ENCODE results near the gene LTBP2. TPM values are rescaled to one million over a fixed set of nuclear protein-coding genes. Genes with fewer than 3 reads are reported as not detected.
A peak's percentile ranks its signal among the peaks of the same experiment; 100 is the strongest.

The LTBP2 gene
- total RNA-seq, 1 donor = 493 TPM

- TF ChIP-seq CTCF (IDR thresholded peaks at IDR 0.05; ENCODE audit: extremely low read depth, low read depth, low read length) = no peak
- H3K9me3 ChIP-seq (ENCODE audit: low read depth, low read length) = no peaks in the 10 kb centered on the region
- H4K20me1 ChIP-seq (ENCODE audit: insufficient read depth, low read length) = no peaks in the 10 kb centered on the region
- H3K27me3 ChIP-seq (ENCODE audit: insufficient read depth, low read length) = no peaks in the 10 kb centered on the region
- H3K4me2 ChIP-seq (ENCODE audit: insufficient read depth, low read length) = no peak overlapping the region
- DNase-seq (ENCODE audit: insufficient read length, low spot score, missing footprints) = peak; percentile 90
- H3K79me2 ChIP-seq (ENCODE audit: insufficient read depth, low read length) = no peaks in the 10 kb centered on the region
- H2AFZ ChIP-seq (ENCODE audit: low read length) = no peak overlapping the region
- H3K4me3 ChIP-seq (ENCODE audit: insufficient read depth, low read length) = no peak overlapping the region
- no peak overlapping the region for H3K27ac ChIP-seq (ENCODE audit: low read depth, low read length)
- H3K4me1 ChIP-seq (ENCODE audit: insufficient read depth, low read length) = peaks cover 24% of the 10 kb centered on the region
- peaks cover 78% of the 10 kb centered on the region for H3K36me3 ChIP-seq (ENCODE audit: insufficient read depth, low read length)
These were observed 92.5 kb downstream of the LTBP2 start for GRCh38 chr14:74519316-74520074.

GRCh38 chr14:74518221-74518620 is 93.8 kb downstream of the LTBP2 start:
- Histone ChIP-seq H2AFZ (ENCODE audit: low read length) (no peak overlapping the region), H3K27me3 (ENCODE audit: insufficient read depth, low read length) (no peaks in the 10 kb centered on the region), H3K36me3 (ENCODE audit: insufficient read depth, low read length) (peaks cover 81% of the 10 kb centered on the region), H3K4me2 (ENCODE audit: insufficient read depth, low read length) (no peak overlapping the region), H3K27ac (ENCODE audit: low read depth, low read length) (peak overlapping the region; percentile 6), H3K9me3 (ENCODE audit: low read depth, low read length) (no peaks in the 10 kb centered on the region), H4K20me1 (ENCODE audit: insufficient read depth, low read length) (no peaks in the 10 kb centered on the region), H3K79me2 (ENCODE audit: insufficient read depth, low read length) (no peaks in the 10 kb centered on the region), H3K4me3 (ENCODE audit: insufficient read depth, low read length) (no peak overlapping the region), H3K4me1 (ENCODE audit: insufficient read depth, low read length) (peaks cover 31% of the 10 kb centered on the region)
- DNase-seq (ENCODE audit: insufficient read length, low spot score, missing footprints) = peak; percentile 31
- TF ChIP-seq CTCF (IDR thresholded peaks at IDR 0.05; ENCODE audit: extremely low read depth, low read depth, low read length) = no peak

GRCh38 chr14:74517731-74518130 is 94.3 kb downstream of the LTBP2 start:
- H3K36me3 ChIP-seq (ENCODE audit: insufficient read depth, low read length) = peaks cover 81% of the 10 kb centered on the region
- H3K27ac ChIP-seq (ENCODE audit: low read depth, low read length) = peak overlapping the region; percentile 6
- no peak overlapping the region for H2AFZ ChIP-seq (ENCODE audit: low read length)
- TF ChIP-seq CTCF (IDR thresholded peaks at IDR 0.05; ENCODE audit: extremely low read depth, low read depth, low read length) = no peak
- H3K27me3 ChIP-seq (ENCODE audit: insufficient read depth, low read length) = no peaks in the 10 kb centered on the region
- H4K20me1 ChIP-seq (ENCODE audit: insufficient read depth, low read length) = no peaks in the 10 kb centered on the region
- H3K79me2 ChIP-seq (ENCODE audit: insufficient read depth, low read length) = no peaks in the 10 kb centered on the region
- H3K4me2 ChIP-seq (ENCODE audit: insufficient read depth, low read length) = no peak overlapping the region
- H3K9me3 ChIP-seq (ENCODE audit: low read depth, low read length) = no peaks in the 10 kb centered on the region
- no peak overlapping the region for H3K4me3 ChIP-seq (ENCODE audit: insufficient read depth, low read length)
- H3K4me1 ChIP-seq (ENCODE audit: insufficient read depth, low read length) = peaks cover 36% of the 10 kb centered on the region
- DNase-seq (ENCODE audit: insufficient read length, low spot score, missing footprints) = peak; percentile 70

- Histone ChIP-seq H3K4me1 (ENCODE audit: insufficient read depth, low read length) (peaks cover 47% of the 10 kb centered on the region), H3K27ac (ENCODE audit: low read depth, low read length) (peak overlapping the region; percentile 32), H2AFZ (ENCODE audit: low read length) (no peak overlapping the region), H3K79me2 (ENCODE audit: insufficient read depth, low read length) (no peaks in the 10 kb centered on the region), H3K36me3 (ENCODE audit: insufficient read depth, low read length) (peaks cover 81% of the 10 kb centered on the region), H3K9me3 (ENCODE audit: low read depth, low read length) (no peaks in the 10 kb centered on the region), H4K20me1 (ENCODE audit: insufficient read depth, low read length) (no peaks in the 10 kb centered on the region), H3K27me3 (ENCODE audit: insufficient read depth, low read length) (no peaks in the 10 kb centered on the region), H3K4me2 (ENCODE audit: insufficient read depth, low read length) (no peak overlapping the region), H3K4me3 (ENCODE audit: insufficient read depth, low read length) (no peak overlapping the region)
- peak; percentile 75 for DNase-seq (ENCODE audit: insufficient read length, low spot score, missing footprints)
- TF ChIP-seq CTCF (IDR thresholded peaks at IDR 0.05; ENCODE audit: extremely low read depth, low read depth, low read length) = no peak
These were observed 95.4 kb downstream of the LTBP2 start for GRCh38 chr14:74516451-74517160.

All from osteoblast (primary cell).